HepG2 (cell line): ENCODE data around the gene RFFL. TPM values are rescaled to one million over a fixed set of nuclear protein-coding genes. Genes with fewer than 3 reads are reported as not detected.
A peak's percentile ranks its signal among the peaks of the same experiment; 100 is the strongest.

Source experiments
- FOXJ3 ChIP-seq: sonication (generic); formaldehyde crosslinking; IDR thresholded peaks from 2 replicates; pipeline ENCODE4 v1.4.0; 2020; ENCODE audit warnings: missing genetic modification reagents, mild to moderate bottlenecking, borderline replicate concordance
- HNF4G ChIP-seq, 2 experiments: sonication (generic) in 1 of 2; formaldehyde crosslinking in 1 of 2; IDR thresholded peaks; 2 replicates each; pipeline versions ENCODE4 v1.4.0 to v1.6.1; 2011 to 2020; ENCODE audit warnings: borderline replicate concordance in 2 of 2, low read depth in 2 of 2, mild to moderate bottlenecking in 2 of 2, low read length in 1 of 2, missing genetic modification reagents in 1 of 2, moderate library complexity in 1 of 2
- IRF9 ChIP-seq: sonication (generic); formaldehyde crosslinking; IDR thresholded peaks from 2 replicates; pipeline ENCODE4 v1.8.0; 2022; ENCODE audit warnings: missing genetic modification reagents, mild to moderate bottlenecking, borderline replicate concordance
- PRDM15 ChIP-seq: sonication (generic); formaldehyde crosslinking; IDR thresholded peaks from 2 replicates; pipeline ENCODE4 v1.4.0; 2020; ENCODE audit warnings: missing genetic modification reagents
- PREB ChIP-seq: sonication (generic); formaldehyde crosslinking; IDR thresholded peaks from 2 replicates; pipeline ENCODE4 v1.4.0; 2020; ENCODE audit warnings: missing genetic modification reagents
- THAP8 ChIP-seq: sonication (generic); formaldehyde crosslinking; IDR thresholded peaks from 2 replicates; pipeline ENCODE4 v1.5.1; 2020; ENCODE audit warnings: missing genetic modification reagents, mild to moderate bottlenecking, borderline replicate concordance
- ZBTB39 ChIP-seq: sonication (generic); formaldehyde crosslinking; IDR thresholded peaks from 2 replicates; pipeline ENCODE4 v1.5.0; 2020; ENCODE audit warnings: missing genetic modification reagents
- ZKSCAN8 ChIP-seq: IDR thresholded peaks from 2 replicates; pipeline ENCODE4 v1.6.1; 2016; ENCODE audit warnings: borderline replicate concordance, missing genetic modification reagents, missing compliant biosample characterization
- ZNF121 ChIP-seq: sonication (generic); formaldehyde crosslinking; IDR thresholded peaks from 2 replicates; pipeline ENCODE4 v1.5.0; 2020; ENCODE audit warnings: mild to moderate bottlenecking, missing genetic modification reagents
- ZNF143 ChIP-seq: sonication (generic); formaldehyde crosslinking; IDR thresholded peaks from 2 replicates; pipeline ENCODE4 v1.4.0; 2020; ENCODE audit warnings: missing genetic modification reagents
- ZNF263 ChIP-seq: sonication (generic); formaldehyde crosslinking; IDR thresholded peaks from 2 replicates; pipeline ENCODE4 v1.4.0; 2020; ENCODE audit warnings: missing genetic modification reagents
- ZNF282 ChIP-seq: fragments of 450-650 bp; IDR thresholded peaks from 2 replicates; pipeline ENCODE4 v1.6.1; 2018; ENCODE audit not compliant: partially characterized antibody
- ZNF770 ChIP-seq: sonication (generic); formaldehyde crosslinking; IDR thresholded peaks from 2 replicates; pipeline ENCODE4 v1.5.0; 2020; ENCODE audit warnings: mild to moderate bottlenecking, missing genetic modification reagents
- ZSCAN21 ChIP-seq: sonication (generic); formaldehyde crosslinking; IDR thresholded peaks from 2 replicates; pipeline ENCODE4 v1.8.0; 2022; ENCODE audit warnings: mild to moderate bottlenecking, missing genetic modification reagents, moderate library complexity, borderline replicate concordance
- polyA plus RNA-seq, 8 experiments: library from polyadenylated mRNA; depleted of rRNA in 3 of 8; stranded (reverse) in 7 of 8; unstranded in 1 of 8; fragments of >200 nt; fragmentation: Illumina TruSeq in 4 of 8; extraction: Trizol in 4 of 8; gene quantifications; 2 replicates each; pipeline versions ENCODE4 v1.2.1 to v1.2.3, GENCODE V29; 2011 to 2016; ENCODE audit warnings: low read depth in 4 of 8, missing spikeins in 1 of 8, mixed read lengths in 1 of 8; ENCODE audit not compliant: insufficient read depth in 1 of 8
- total RNA-seq, 5 experiments: library from RNA; depleted of rRNA; stranded (reverse); fragments of >200 nt; fragmentation: Illumina TruSeq; extraction: Trizol; gene quantifications; 2 replicates each; pipeline ENCODE4 v1.2.3, GENCODE V29; 2016; ENCODE audit warnings: low read depth in 1 of 5

RFFL gene
- total and polyA plus RNA-seq, 2 of the 13 experiments (the other 11 are each of a cell fraction or from before 2014, with no cell fraction given) = 24.3 to 48.6 TPM

- TF ChIP-seq ZNF770 (CRISPR knock-in tag) (peak; percentile 4; the same call in 1 of the 2 replicates), ZNF263 (CRISPR knock-in tag) (no peak), ZBTB39 (CRISPR knock-in tag) (no peak), THAP8 (CRISPR knock-in tag) (no peak), ZSCAN21 (no peak), ZNF121 (CRISPR knock-in tag) (no peak), PRDM15 (CRISPR knock-in tag) (no peak), ZNF143 (no peak), FOXJ3 (no peak), ZNF282 (no peak), ZKSCAN8 (CRISPR knock-in tag) (no peak), IRF9 (no peak), PREB (CRISPR knock-in tag) (no peak), HNF4G (IDR thresholded peaks at IDR 0.05; ENCODE audit: borderline replicate concordance, low read depth, low read length) (no peak), HNF4G (CRISPR knock-in tag; IDR thresholded peaks at IDR 0.05; ENCODE audit: borderline replicate concordance, low read depth) (no peak)
Measured at GRCh38 chr17:35088356-35088880, 24.9 kb upstream of the RFFL start (continued).
